H1 (cell line): Measurements from ENCODE around the gene SLC44A5. TPM values are rescaled to one million over a fixed set of nuclear protein-coding genes. Genes with fewer than 3 reads are reported as not detected.

Experiments
- CHD7 ChIP-seq: fragments of 300-600 bp; sonication (generic); IDR thresholded peaks from 2 replicates; pipeline ENCODE4 v1.7.1; 2012; ENCODE audit warnings: low read length, moderate library complexity, mild to moderate bottlenecking, inconsistent platforms; ENCODE audit not compliant: insufficient replicate concordance
- GABPA ChIP-seq: IDR thresholded peaks from 2 replicates; pipeline ENCODE4 v1.6.1; 2011; ENCODE audit warnings: mild to moderate bottlenecking, low read length, moderate library complexity, borderline replicate concordance; ENCODE audit not compliant: insufficient read depth
- MAFK ChIP-seq: IDR thresholded peaks from 2 replicates; pipeline ENCODE4 v1.6.1; 2012; ENCODE audit warnings: low read depth, mild to moderate bottlenecking, improper control_type of control experiment, low read length
- POLR2A ChIP-seq, 2 experiments: IDR thresholded peaks; 1 replicate in 1 of 2; 2 replicates in 1 of 2; pipeline ENCODE4 v1.6.1; 2011; ENCODE audit warnings: low read depth in 2 of 2, low read length in 2 of 2, mild to moderate bottlenecking in 2 of 2; ENCODE audit errors: control extremely low read depth in 1 of 2
- polyA plus RNA-seq, 7 experiments: library from polyadenylated mRNA; depleted of rRNA in 3 of 7; stranded (reverse) in 5 of 7; unstranded in 2 of 7; fragments of >200 nt in 5 of 7; fragments of 200-250 nt in 2 of 7; gene quantifications; 1 replicate in 5 of 7; 2 replicates in 1 of 7; 4 replicates in 1 of 7; pipeline versions ENCODE4 v1.2.1 to v1.2.3, GENCODE V29; 2011 to 2013; ENCODE audit warnings: missing spikeins in 2 of 7, mixed read lengths in 2 of 7
- total RNA-seq: library from RNA; stranded (reverse); fragmentation: NEBNext Ultra II Directional; extraction: Animal tissue kit (Norgen Biotek cat#: 25700); gene quantifications from 2 replicates; pipeline ENCODE4 v1.2.1, GENCODE V29; 2021

SLC44A5 gene
- total and polyA plus RNA-seq, 2 of the 8 experiments (the other 6 are each of a cell fraction or from before 2014, with no cell fraction given) = 1.8 to 3.3 TPM

DNA sequence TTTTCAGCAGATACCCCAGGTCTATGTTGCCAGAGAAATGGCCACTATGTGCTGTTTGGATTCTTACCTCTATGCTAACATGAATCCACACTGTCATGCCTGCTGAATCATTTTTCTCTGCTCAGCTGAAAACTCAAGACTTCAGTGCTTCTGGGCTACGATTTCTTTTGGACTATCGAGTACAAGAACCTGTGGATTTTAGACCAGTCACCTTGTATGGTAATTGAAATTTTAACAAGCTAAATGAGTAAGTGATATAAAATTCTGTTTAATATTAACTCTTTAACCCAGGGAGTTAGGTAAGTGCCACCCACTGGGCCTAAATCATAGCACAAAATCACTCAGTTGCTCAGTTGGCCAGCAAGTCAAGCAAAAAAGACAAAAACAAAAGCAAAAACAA, 440.9 kb downstream of the SLC44A5 start (continued):
- no peak for TF ChIP-seq CHD7
- TF ChIP-seq MAFK = no peak
- no peak for TF ChIP-seq GABPA
- TF ChIP-seq POLR2A (IDR thresholded peaks at IDR 0.05; ENCODE audit: control extremely low read depth in 1 of 2, low read depth in 2 of 2, low read length in 2 of 2) = no peak
